GM12878 (cell line): ENCODE data around the gene PDCD6IP. TPM values are rescaled to one million over a fixed set of nuclear protein-coding genes. Genes with fewer than 3 reads are reported as not detected.

Experiments
- ATAC-seq: fragments of 200-7000 bp; cut with Tn5 transposase; 3 replicates; pipeline ENCODE4 v1.9.1; 2020; ENCODE audit warnings: mild to moderate bottlenecking, moderate library complexity
- BruUV-seq: library from RNA; stranded (reverse); fragments of 400-500 nt; replicated peaks from 2 replicates; lab custom pipeline; 2021; lab: Mats Ljungman, UMichigan
- CTCF ChIA-PET: fragments of 300-600 bp; sonication (Branson Sonifier 250); formaldehyde crosslinking; extraction: SDS; loops from one replicate; lab custom pipeline; 2021; ENCODE audit warnings: inconsistent platforms; lab: Yijun Ruan, JAX
- POLR2A ChIA-PET: fragments of 350-600 bp; formaldehyde crosslinking; extraction: SDS; loops from one replicate; lab custom pipeline; 2021; ENCODE audit warnings: inconsistent platforms; lab: Charles Lee
- RAD21 ChIA-PET: fragments of 300-600 bp; sonication (Branson Sonifier 250); formaldehyde crosslinking; loops from one replicate; lab custom pipeline; 2023; ENCODE audit warnings: antibody characterized with exemption; ENCODE audit not compliant: unreplicated experiment; lab: Charles Lee
- SMC1A ChIA-PET: fragments of 300-600 bp; sonication (Branson Sonifier 250); formaldehyde crosslinking; loops from one replicate; lab custom pipeline; 2023; ENCODE audit not compliant: unreplicated experiment, uncharacterized antibody; lab: Charles Lee
- DNase-seq: peaks from one replicate; pipeline ENCODE4 v3.0.0-alpha.2; 2011; ENCODE audit warnings: low read depth, low spot score
- FAIRE-seq: peaks from 3 replicates; lab custom pipeline; 2011; peaks lifted over from hg19 to GRCh38; lab: Jason Lieb, UNC
- H2AFZ ChIP-seq: 2 replicates; pipeline ENCODE4 v1.6.0; 2011; ENCODE audit warnings: low read depth, low read length, control low read depth; ENCODE audit not compliant: control insufficient read depth
- H3K27ac ChIP-seq: 2 replicates; pipeline ENCODE4 v1.5.1; 2011; ENCODE audit warnings: control low read depth; ENCODE audit not compliant: control insufficient read depth, insufficient read depth
- H3K27me3 ChIP-seq, 2 experiments: replicated peaks in 1 of 2; 2 replicates each; pipeline versions ENCODE4 v1.6.0 to v1.6.1; 2011; ENCODE audit warnings: low read length in 1 of 2; ENCODE audit not compliant: control insufficient read depth in 2 of 2, insufficient read depth in 2 of 2
- H3K36me3 ChIP-seq, 2 experiments: 2 replicates each; pipeline ENCODE4 v1.5.1; 2011; ENCODE audit warnings: low read length in 1 of 2; ENCODE audit not compliant: control insufficient read depth in 2 of 2, insufficient read depth in 2 of 2
- H3K4me1 ChIP-seq: 2 replicates; pipeline ENCODE4 v1.6.1; 2011; ENCODE audit warnings: mild to moderate bottlenecking, low read length, moderate library complexity, mixed read lengths; ENCODE audit not compliant: control insufficient read depth, insufficient read depth
- H3K4me2 ChIP-seq: 2 replicates; pipeline ENCODE4 v1.6.0; 2011; ENCODE audit warnings: control low read depth; ENCODE audit not compliant: control insufficient read depth, insufficient read depth
- H3K4me3 ChIP-seq: fragments of 200-600 bp; sonication (generic); 2 replicates; pipeline ENCODE4 v1.5.1; 2016
- H3K79me2 ChIP-seq: 2 replicates; pipeline ENCODE4 v1.6.0; 2011; ENCODE audit warnings: low read length; ENCODE audit not compliant: control insufficient read depth, insufficient read depth
- H3K9ac ChIP-seq: 2 replicates; pipeline ENCODE4 v1.8.0; 2011; ENCODE audit warnings: low read length, control low read depth, mixed read lengths; ENCODE audit not compliant: control insufficient read depth, insufficient read depth
- H3K9me3 ChIP-seq: replicated peaks from 3 replicates; pipeline ENCODE4 v1.5.1; 2011; ENCODE audit warnings: mild to moderate bottlenecking, low read length; ENCODE audit not compliant: control insufficient read depth, insufficient read depth
- H4K20me1 ChIP-seq: 2 replicates; pipeline ENCODE4 v1.6.0; 2011; ENCODE audit not compliant: control insufficient read depth, insufficient read depth
- BHLHE40 ChIP-seq, 2 experiments: fragments of 450-650 bp in 1 of 2; IDR thresholded peaks; 2 replicates each; pipeline ENCODE4 v1.6.1; 2011 to 2017; ENCODE audit warnings: low read depth in 2 of 2, borderline replicate concordance in 1 of 2, improper control_type of control experiment in 1 of 2, low read length in 1 of 2, mild to moderate bottlenecking in 1 of 2
- CHD1 ChIP-seq: IDR thresholded peaks from 2 replicates; pipeline ENCODE4 v1.6.1; 2012; ENCODE audit warnings: low read depth, low read length, improper control_type of control experiment
- CHD2 ChIP-seq: IDR thresholded peaks from 2 replicates; pipeline ENCODE4 v1.6.1; 2011; ENCODE audit warnings: low read depth, low read length, improper control_type of control experiment, borderline replicate concordance
- GATAD2B ChIP-seq: fragments of 450-650 bp; conservative IDR thresholded peaks from 2 replicates; pipeline ENCODE4 v1.6.1; 2017; ENCODE audit warnings: low read depth, mild to moderate bottlenecking, moderate library complexity
- KAT2A ChIP-seq: conservative IDR thresholded peaks from 2 replicates; pipeline ENCODE4 v1.6.1; 2011; ENCODE audit warnings: low read depth, low read length; ENCODE audit not compliant: control insufficient read depth
- MTA3 ChIP-seq: IDR thresholded peaks from 2 replicates; pipeline ENCODE4 v1.6.1; 2012; ENCODE audit warnings: low read length, inconsistent platforms, borderline replicate concordance
- TBL1XR1 ChIP-seq: IDR thresholded peaks from 2 replicates; pipeline ENCODE4 v1.6.1; 2012; ENCODE audit warnings: low read depth, low read length, improper control_type of control experiment
- TCF3 ChIP-seq: IDR thresholded peaks from 2 replicates; pipeline ENCODE4 v1.6.1; 2012; ENCODE audit warnings: low read depth, mild to moderate bottlenecking, low read length, borderline replicate concordance; ENCODE audit not compliant: insufficient read depth
- YY1 ChIP-seq: IDR thresholded peaks from 2 replicates; pipeline ENCODE4 v1.6.1; 2011; ENCODE audit warnings: low read depth, mild to moderate bottlenecking, low read length
- ZSCAN29 ChIP-seq: fragments of 450-650 bp; IDR thresholded peaks from 2 replicates; pipeline ENCODE4 v1.6.1; 2017; ENCODE audit warnings: mild to moderate bottlenecking, moderate library complexity
- ZZZ3 ChIP-seq: IDR thresholded peaks from 2 replicates; pipeline ENCODE4 v1.6.1; 2011; ENCODE audit warnings: low read depth; ENCODE audit not compliant: control insufficient read depth, insufficient read length
- WGBS: methylation state at CpG from one replicate; pipeline ENCODE4 v1.1.6; 2016; ENCODE audit warnings: low lambda C conversion rate; ENCODE audit not compliant: insufficient replicate concordance, insufficient coverage; ENCODE audit errors: missing lambda C conversion rate; 5-methylcytosine and 5-hydroxymethylcytosine counted together
- in situ Hi-C: fragments of 300-500 bp; cut with MboI; formaldehyde crosslinking; loops from 9 replicates; pipeline ENCODE4 v1.14.3; 2018; ENCODE audit warnings: mixed read lengths
- intact Hi-C: fragments of 100-400 bp; cut with micrococcal nuclease; formaldehyde crosslinking; loops from one replicate; pipeline ENCODE4 v1.14.2; 2022; ENCODE audit not compliant: unreplicated experiment
- polyA plus RNA-seq, 11 experiments: library from polyadenylated mRNA; depleted of rRNA in 4 of 11; unstranded in 6 of 11; stranded (reverse) in 5 of 11; fragments of >200 nt; fragmentation: Nextera tagmentation in 4 of 11; fragmentation: Illumina TruSeq in 1 of 11; extraction: Ambion mirVana in 4 of 11; extraction: Trizol in 1 of 11; gene quantifications; 1 replicate in 1 of 11; 2 replicates in 10 of 11; pipeline versions ENCODE4 v1.2.1 to v1.2.3, GENCODE V29; 2011 to 2016; ENCODE audit warnings: inconsistent platforms in 2 of 11, missing spikeins in 2 of 11, low read depth in 1 of 11
- total RNA-seq, 4 experiments: library from RNA; depleted of rRNA in 3 of 4; stranded (reverse); fragments of >200 nt in 3 of 4; fragmentation: Illumina TruSeq in 1 of 4; extraction: Trizol in 1 of 4; gene quantifications; 2 replicates each; pipeline versions ENCODE4 v1.2.1 to v1.2.3, GENCODE V29; 2013 to 2021
- TF ChIP-seq, protein P1 (sequence below): fragments of 450-650 bp; IDR thresholded peaks from 2 replicates; pipeline ENCODE4 v1.6.1; 2017; ENCODE audit warnings: mild to moderate bottlenecking
- TF ChIP-seq, protein P2 (sequence below): IDR thresholded peaks from 2 replicates; pipeline ENCODE4 v1.6.1; 2011; ENCODE audit warnings: mild to moderate bottlenecking, low read depth, low read length, moderate library complexity; ENCODE audit not compliant: insufficient replicate concordance
- TF ChIP-seq, protein P3 (sequence below): IDR thresholded peaks from 2 replicates; pipeline ENCODE4 v1.6.1; 2012; ENCODE audit warnings: improper control_type of control experiment, low read depth, low read length; ENCODE audit not compliant: insufficient replicate concordance

Gene PDCD6IP
- total and polyA plus RNA-seq, 10 of the 15 experiments (the other 5 are each of a cell fraction or from before 2014, with no cell fraction given): 16.0 to 169 (median 81.2) TPM

GRCh38 chr3:33879540-33879939 is 81.1 kb downstream of the PDCD6IP start:
- in situ Hi-C loops (no loop called here), intact Hi-C loops (no loop called here)
- Histone ChIP-seq H4K20me1 (no peaks in the 10 kb centered on the region), H3K79me2 (no peaks in the 10 kb centered on the region), H3K9ac (no peak overlapping the region), H3K9me3 (no peaks in the 10 kb centered on the region), H3K4me1 (peaks cover 4% of the 10 kb centered on the region; the same call in 1 of the 2 replicates), H2AFZ (no peak overlapping the region), H3K27ac (no peak overlapping the region), H3K4me2 (no peak overlapping the region), H3K4me3 (no peak overlapping the region), H3K36me3 (no peaks in the 10 kb centered on the region), H3K27me3 (no peaks in the 10 kb centered on the region)
- ATAC-seq (no peak), DNase-seq (no peak), FAIRE-seq (no peak)
- SMC1A ChIA-PET: interaction anchor here (0.6 kb wide), 1 partner anchor 179 kb away, joined by 3 read pairs; no protein-coding TSS in a partner anchor
- WGBS: 78% methylated on average over 2 of the region's 2 CpGs
- RAD21 ChIA-PET: no interaction called here
- POLR2A ChIA-PET: no interaction called here
- CTCF ChIA-PET: interaction anchor here (11.1 kb wide), 1 partner anchor 806 kb away, joined by 170 read pairs; no protein-coding TSS in a partner anchor
- no TSS peak for BruUV-seq
- TF ChIP-seq TCF3 (no peak), ZSCAN29 (no peak), MTA3 (no peak), GATAD2B (no peak), CHD1 (no peak), YY1 (no peak), TBL1XR1 (no peak), KAT2A (no peak), CHD2 (no peak), ZZZ3 (no peak), BHLHE40 (IDR thresholded peaks at IDR 0.05; ENCODE audit: borderline replicate concordance in 1 of 2, low read depth in 2 of 2, low read length in 1 of 2) (no peak)
- TF ChIP-seq, protein P1, sequence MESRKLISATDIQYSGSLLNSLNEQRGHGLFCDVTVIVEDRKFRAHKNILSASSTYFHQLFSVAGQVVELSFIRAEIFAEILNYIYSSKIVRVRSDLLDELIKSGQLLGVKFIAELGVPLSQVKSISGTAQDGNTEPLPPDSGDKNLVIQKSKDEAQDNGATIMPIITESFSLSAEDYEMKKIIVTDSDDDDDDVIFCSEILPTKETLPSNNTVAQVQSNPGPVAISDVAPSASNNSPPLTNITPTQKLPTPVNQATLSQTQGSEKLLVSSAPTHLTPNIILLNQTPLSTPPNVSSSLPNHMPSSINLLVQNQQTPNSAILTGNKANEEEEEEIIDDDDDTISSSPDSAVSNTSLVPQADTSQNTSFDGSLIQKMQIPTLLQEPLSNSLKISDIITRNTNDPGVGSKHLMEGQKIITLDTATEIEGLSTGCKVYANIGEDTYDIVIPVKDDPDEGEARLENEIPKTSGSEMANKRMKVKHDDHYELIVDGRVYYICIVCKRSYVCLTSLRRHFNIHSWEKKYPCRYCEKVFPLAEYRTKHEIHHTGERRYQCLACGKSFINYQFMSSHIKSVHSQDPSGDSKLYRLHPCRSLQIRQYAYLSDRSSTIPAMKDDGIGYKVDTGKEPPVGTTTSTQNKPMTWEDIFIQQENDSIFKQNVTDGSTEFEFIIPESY: no peak
- TF ChIP-seq, protein P2, sequence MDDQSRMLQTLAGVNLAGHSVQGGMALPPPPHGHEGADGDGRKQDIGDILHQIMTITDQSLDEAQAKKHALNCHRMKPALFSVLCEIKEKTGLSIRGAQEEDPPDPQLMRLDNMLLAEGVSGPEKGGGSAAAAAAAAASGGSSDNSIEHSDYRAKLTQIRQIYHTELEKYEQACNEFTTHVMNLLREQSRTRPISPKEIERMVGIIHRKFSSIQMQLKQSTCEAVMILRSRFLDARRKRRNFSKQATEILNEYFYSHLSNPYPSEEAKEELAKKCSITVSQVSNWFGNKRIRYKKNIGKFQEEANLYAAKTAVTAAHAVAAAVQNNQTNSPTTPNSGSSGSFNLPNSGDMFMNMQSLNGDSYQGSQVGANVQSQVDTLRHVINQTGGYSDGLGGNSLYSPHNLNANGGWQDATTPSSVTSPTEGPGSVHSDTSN: no peak
- TF ChIP-seq, protein P3, sequence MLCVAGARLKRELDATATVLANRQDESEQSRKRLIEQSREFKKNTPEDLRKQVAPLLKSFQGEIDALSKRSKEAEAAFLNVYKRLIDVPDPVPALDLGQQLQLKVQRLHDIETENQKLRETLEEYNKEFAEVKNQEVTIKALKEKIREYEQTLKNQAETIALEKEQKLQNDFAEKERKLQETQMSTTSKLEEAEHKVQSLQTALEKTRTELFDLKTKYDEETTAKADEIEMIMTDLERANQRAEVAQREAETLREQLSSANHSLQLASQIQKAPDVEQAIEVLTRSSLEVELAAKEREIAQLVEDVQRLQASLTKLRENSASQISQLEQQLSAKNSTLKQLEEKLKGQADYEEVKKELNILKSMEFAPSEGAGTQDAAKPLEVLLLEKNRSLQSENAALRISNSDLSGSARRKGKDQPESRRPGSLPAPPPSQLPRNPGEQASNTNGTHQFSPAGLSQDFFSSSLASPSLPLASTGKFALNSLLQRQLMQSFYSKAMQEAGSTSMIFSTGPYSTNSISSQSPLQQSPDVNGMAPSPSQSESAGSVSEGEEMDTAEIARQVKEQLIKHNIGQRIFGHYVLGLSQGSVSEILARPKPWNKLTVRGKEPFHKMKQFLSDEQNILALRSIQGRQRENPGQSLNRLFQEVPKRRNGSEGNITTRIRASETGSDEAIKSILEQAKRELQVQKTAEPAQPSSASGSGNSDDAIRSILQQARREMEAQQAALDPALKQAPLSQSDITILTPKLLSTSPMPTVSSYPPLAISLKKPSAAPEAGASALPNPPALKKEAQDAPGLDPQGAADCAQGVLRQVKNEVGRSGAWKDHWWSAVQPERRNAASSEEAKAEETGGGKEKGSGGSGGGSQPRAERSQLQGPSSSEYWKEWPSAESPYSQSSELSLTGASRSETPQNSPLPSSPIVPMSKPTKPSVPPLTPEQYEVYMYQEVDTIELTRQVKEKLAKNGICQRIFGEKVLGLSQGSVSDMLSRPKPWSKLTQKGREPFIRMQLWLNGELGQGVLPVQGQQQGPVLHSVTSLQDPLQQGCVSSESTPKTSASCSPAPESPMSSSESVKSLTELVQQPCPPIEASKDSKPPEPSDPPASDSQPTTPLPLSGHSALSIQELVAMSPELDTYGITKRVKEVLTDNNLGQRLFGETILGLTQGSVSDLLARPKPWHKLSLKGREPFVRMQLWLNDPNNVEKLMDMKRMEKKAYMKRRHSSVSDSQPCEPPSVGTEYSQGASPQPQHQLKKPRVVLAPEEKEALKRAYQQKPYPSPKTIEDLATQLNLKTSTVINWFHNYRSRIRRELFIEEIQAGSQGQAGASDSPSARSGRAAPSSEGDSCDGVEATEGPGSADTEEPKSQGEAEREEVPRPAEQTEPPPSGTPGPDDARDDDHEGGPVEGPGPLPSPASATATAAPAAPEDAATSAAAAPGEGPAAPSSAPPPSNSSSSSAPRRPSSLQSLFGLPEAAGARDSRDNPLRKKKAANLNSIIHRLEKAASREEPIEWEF: no peak
